PC-3 (cell line): ENCODE data around the gene KRTAP1-5. TPM values are rescaled to one million over a fixed set of nuclear protein-coding genes. Genes with fewer than 3 reads are reported as not detected.
"Not testable (repeated sequence)": the region's sequence is repeated elsewhere in the genome, so short reads cannot be mapped to it uniquely, and the experiment has no call there.

Experiments used
- ATAC-seq: fragments of 200-7000 bp; cut with Tn5 transposase; 2 replicates; pipeline ENCODE4 v1.9.1; 2020; ENCODE audit warnings: mild to moderate bottlenecking, moderate library complexity
- BruUV-seq: library from RNA; stranded (reverse); fragments of 400-500 nt; replicated peaks from 2 replicates; lab custom pipeline; 2021; lab: Mats Ljungman, UMichigan
- CTCF ChIA-PET: fragments of 300-600 bp; sonication (Branson Sonifier 250); formaldehyde crosslinking; loops from one replicate; lab custom pipeline; 2022; ENCODE audit warnings: antibody characterized with exemption; lab: Charles Lee
- POLR2A ChIA-PET: fragments of 300-600 bp; sonication (Branson Sonifier 250); formaldehyde crosslinking; loops from one replicate; lab custom pipeline; 2022; ENCODE audit warnings: antibody characterized with exemption; ENCODE audit not compliant: unreplicated experiment; lab: Charles Lee
- DNase-seq: peaks from one replicate; pipeline ENCODE4 v3.0.0-alpha.2; 2015
- H2AFZ ChIP-seq: fragments of 300-600 bp; sonication (generic); 2 replicates; pipeline ENCODE4 v1.6.0; 2016; ENCODE audit warnings: antibody characterized with exemption, low read length
- H3F3A ChIP-seq: fragments of 300-600 bp; sonication (generic); one replicate; pipeline ENCODE4 v1.6.0; 2017; ENCODE audit warnings: antibody characterized with exemption, low read length, control low read depth, mild to moderate bottlenecking; ENCODE audit not compliant: unreplicated experiment
- H3K27ac ChIP-seq: fragments of 300-600 bp; sonication (generic); 2 replicates; pipeline ENCODE4 v1.5.1; 2016; ENCODE audit warnings: mild to moderate bottlenecking, low read length
- H3K27me3 ChIP-seq: fragments of 300-600 bp; sonication (generic); 2 replicates; pipeline ENCODE4 v1.6.1; 2016; ENCODE audit warnings: low read length, mixed read lengths
- H3K36me3 ChIP-seq: fragments of 300-600 bp; sonication (generic); 2 replicates; pipeline ENCODE4 v1.6.1; 2016; ENCODE audit warnings: low read depth, mixed run types, low read length, mixed read lengths
- H3K4me1 ChIP-seq: fragments of 300-600 bp; sonication (generic); 2 replicates; pipeline ENCODE4 v1.5.1; 2016; ENCODE audit warnings: low read length; ENCODE audit not compliant: insufficient read depth
- H3K4me2 ChIP-seq: fragments of 300-600 bp; sonication (generic); 2 replicates; pipeline ENCODE4 v1.6.0; 2016; ENCODE audit warnings: low read length
- H3K4me3 ChIP-seq: fragments of 300-600 bp; sonication (generic); 2 replicates; pipeline ENCODE4 v1.5.1; 2016; ENCODE audit warnings: mild to moderate bottlenecking, low read length, mixed read lengths
- H3K79me2 ChIP-seq: fragments of 300-600 bp; sonication (generic); 2 replicates; pipeline ENCODE4 v1.6.1; 2017; ENCODE audit warnings: low read length, mixed read lengths
- H3K9ac ChIP-seq: fragments of 300-600 bp; sonication (generic); 2 replicates; pipeline ENCODE4 v1.6.0; 2016; ENCODE audit warnings: mild to moderate bottlenecking, low read length
- H3K9me2 ChIP-seq: fragments of 300-600 bp; sonication (generic); replicated peaks from 2 replicates; pipeline ENCODE4 v1.6.1; 2016; ENCODE audit warnings: mixed run types, low read length, mixed read lengths
- H3K9me3 ChIP-seq: fragments of 300-600 bp; sonication (generic); 2 replicates; pipeline ENCODE4 v1.6.1; 2016; ENCODE audit warnings: low read length, mixed read lengths
- H4K20me1 ChIP-seq: fragments of 300-600 bp; sonication (generic); 2 replicates; pipeline ENCODE4 v1.6.1; 2016; ENCODE audit warnings: low read length, mixed read lengths
- CTCF ChIP-seq: fragments of 300-600 bp; sonication (generic); conservative IDR thresholded peaks from 2 replicates; pipeline ENCODE4 v1.5.1; 2017; ENCODE audit warnings: antibody characterized with exemption, low read depth, mild to moderate bottlenecking, low read length
- EZH2 ChIP-seq: fragments of 300-600 bp; sonication (generic); IDR thresholded peaks from one replicate; pipeline ENCODE4 v1.6.1; 2017; ENCODE audit warnings: antibody characterized with exemption, mild to moderate bottlenecking, low read length; ENCODE audit not compliant: unreplicated experiment
- EZH2phosphoT487 ChIP-seq: fragments of 300-600 bp; sonication (generic); IDR thresholded peaks from 2 replicates; pipeline ENCODE4 v1.6.1; 2018; ENCODE audit warnings: mild to moderate bottlenecking, antibody characterized with exemption, low read length, borderline replicate concordance
- intact Hi-C: fragments of 100-400 bp; cut with micrococcal nuclease; formaldehyde crosslinking; loops from 2 replicates; pipeline ENCODE4 v1.9.0; 2023
- total RNA-seq: library from RNA; depleted of rRNA; stranded (reverse); fragments of >200 nt; gene quantifications from 2 replicates; pipeline ENCODE4 v1.2.3, GENCODE V29; 2014

KRTAP1-5 gene
- total RNA-seq, 1 experiment from 2014 or later, result 0.51 TPM

- Histone ChIP-seq H3K9me2 (no peaks in the 10 kb centered on the region), H2AFZ (no peak overlapping the region), H4K20me1 (no peaks in the 10 kb centered on the region), H3F3A (no peaks in the 10 kb centered on the region), H3K4me3 (no peak overlapping the region), H3K9me3 (no peaks in the 10 kb centered on the region), H3K79me2 (no peaks in the 10 kb centered on the region), H3K4me1 (peaks cover 28% of the 10 kb centered on the region), H3K27me3 (no peaks in the 10 kb centered on the region), H3K4me2 (no peak overlapping the region), H3K9ac (no peak overlapping the region), H3K36me3 (no peaks in the 10 kb centered on the region), H3K27ac (no peak overlapping the region)
- ChIA-PET POLR2A (no interaction called here), CTCF (no interaction called here)
- ATAC-seq (no peak), DNase-seq (no peak)
- intact Hi-C loops, result loop anchor here (10.0 kb wide), 2 partner anchors 61 to 89 kb away; partner anchors contain the start of genes KRTAP2-3 and KRTAP2-4
- BruUV-seq, result no TSS peak
- TF ChIP-seq CTCF, result no peak
Measured at GRCh38 chr17:41003926-41004325, 23.1 kb downstream of the KRTAP1-5 start.

GRCh38 chr17:41002814-41003213 lies 24.2 kb downstream of the KRTAP1-5 start:
- ChIA-PET CTCF (no interaction called here), POLR2A (no interaction called here)
- Histone ChIP-seq H3K4me2 (peak overlapping the region; percentile 35; the same call in 1 of the 2 replicates), H3K4me1 (peaks cover 21% of the 10 kb centered on the region), H3K79me2 (no peaks in the 10 kb centered on the region), H3K9me3 (no peaks in the 10 kb centered on the region), H3K36me3 (no peaks in the 10 kb centered on the region), H3K9ac (no peak overlapping the region), H4K20me1 (no peaks in the 10 kb centered on the region), H3K9me2 (no peaks in the 10 kb centered on the region), H3K27ac (peak overlapping the region; percentile 23), H3F3A (no peaks in the 10 kb centered on the region), H2AFZ (peak overlapping the region; percentile 32; the same call in 1 of the 2 replicates), H3K4me3 (no peak overlapping the region), H3K27me3 (no peaks in the 10 kb centered on the region)
- DNase-seq (peak; percentile 61), ATAC-seq (peak; percentile 69)
- no peak for TF ChIP-seq EZH2phosphoT487
- no peak for TF ChIP-seq EZH2
- TF ChIP-seq CTCF, result no peak
- BruUV-seq, result no TSS peak
- intact Hi-C loops, result loop anchor here (10.0 kb wide), 2 partner anchors 62 to 88 kb away; partner anchors contain the start of genes KRTAP2-3 and KRTAP2-4

- no peaks in the 10 kb centered on the region for H3K79me2 ChIP-seq
- CTCF ChIA-PET, result no interaction called here
- POLR2A ChIA-PET, result no interaction called here
- no peaks in the 10 kb centered on the region for H3F3A ChIP-seq
- H3K9me3 ChIP-seq, result no peaks in the 10 kb centered on the region
- ATAC-seq, result no peak
- H3K9ac ChIP-seq, result no peak overlapping the region
- H3K4me1 ChIP-seq, result peaks cover 21% of the 10 kb centered on the region
- H3K4me2 ChIP-seq, result no peak overlapping the region
- H3K36me3 ChIP-seq, result no peaks in the 10 kb centered on the region
- H3K27me3 ChIP-seq, result no peaks in the 10 kb centered on the region
- no peaks in the 10 kb centered on the region for H4K20me1 ChIP-seq
- no peak overlapping the region for H3K4me3 ChIP-seq
- no TSS peak for BruUV-seq
- no peaks in the 10 kb centered on the region for H3K9me2 ChIP-seq
- intact Hi-C loops, result loop anchor here (10.0 kb wide), 2 partner anchors 63 to 87 kb away; partner anchors contain the start of genes KRTAP2-3 and KRTAP2-4
- TF ChIP-seq EZH2, result no peak
- TF ChIP-seq EZH2phosphoT487, result no peak
- no peak for TF ChIP-seq CTCF
- no peak overlapping the region for H3K27ac ChIP-seq
- no peak overlapping the region for H2AFZ ChIP-seq
- DNase-seq, result no peak
Measured at GRCh38 chr17:41001795-41002194, 25.2 kb downstream of the KRTAP1-5 start.

- H3K4me2 ChIP-seq, H3K36me3 ChIP-seq, BruUV-seq, ATAC-seq, DNase-seq, H4K20me1 ChIP-seq, POLR2A ChIA-PET, H3K9me2 ChIP-seq, H3K27ac ChIP-seq, CTCF ChIA-PET, H3K9ac ChIP-seq, H3K4me3 ChIP-seq, intact Hi-C loops, H3K79me2 ChIP-seq, H3K9me3 ChIP-seq, H3K27me3 ChIP-seq, H3F3A ChIP-seq, H2AFZ ChIP-seq: not testable (repeated sequence)
- H3K4me1 ChIP-seq, result peaks cover 21% of the 10 kb centered on the region
Measured at GRCh38 chr17:40999563-40999962, 27.4 kb downstream of the KRTAP1-5 start, which contains the start of gene KRTAP3-2. TSS of gene KRTAP3-2 (minus strand) at chr17:40999906. CDS start at chr17:40999853, 53 bp downstream.
